Progenitor cell of endocrine pancreas (in vitro differentiated cells): Measurements from ENCODE around the gene COG2. TPM values are rescaled to one million over a fixed set of nuclear protein-coding genes. Genes with fewer than 3 reads are reported as not detected.
"Not testable (repeated sequence)": the region's sequence is repeated elsewhere in the genome, so short reads cannot be mapped to it uniquely, and the experiment has no call there.

Experiments
- DNase-seq: peaks from one replicate; pipeline ENCODE4 v3.0.0; 2021; ENCODE audit warnings: low spot score; ENCODE audit not compliant: unreplicated experiment
- H3K27ac Mint-ChIP-seq: 2 replicates; pipeline ENCODE4 v1.8.0; 2021; ENCODE audit warnings: mild to moderate bottlenecking, moderate library complexity, mixed read lengths
- H3K27me3 Mint-ChIP-seq: 2 replicates; pipeline ENCODE4 v1.8.0; 2021; ENCODE audit warnings: mixed read lengths
- H3K36me3 Mint-ChIP-seq: 2 replicates; pipeline ENCODE4 v1.8.0; 2022; ENCODE audit warnings: mixed read lengths; ENCODE audit not compliant: insufficient read depth
- H3K4me1 Mint-ChIP-seq: 2 replicates; pipeline ENCODE4 v1.8.0; 2021; ENCODE audit warnings: low read depth, mixed read lengths
- H3K4me3 Mint-ChIP-seq: 2 replicates; pipeline ENCODE4 v1.8.0; 2021; ENCODE audit warnings: low read depth, mild to moderate bottlenecking, moderate library complexity, mixed read lengths
- H3K9me3 Mint-ChIP-seq: 2 replicates; pipeline ENCODE4 v1.8.0; 2021; ENCODE audit warnings: low read depth, mixed read lengths
- CTCF ChIP-seq: fragments of 200-600 bp; sonication (generic); IDR thresholded peaks from one replicate; pipeline ENCODE4 v1.5.0; 2021; ENCODE audit warnings: antibody characterized with exemption, mild to moderate bottlenecking; ENCODE audit not compliant: unreplicated experiment
- total RNA-seq: library from RNA; stranded (reverse); gene quantifications from 2 replicates; pipeline ENCODE4 v1.2.1, GENCODE V29; 2021

COG2 gene
- total RNA-seq, 1 donor from 2014 or later, result 45.2 TPM

- H3K9me3 Mint-ChIP-seq, result no peaks in the 10 kb centered on the region
- no peak overlapping the region for H3K4me3 Mint-ChIP-seq
- H3K27me3 Mint-ChIP-seq, result no peaks in the 10 kb centered on the region
- H3K27ac Mint-ChIP-seq, result no peak overlapping the region
- peaks cover 9% of the 10 kb centered on the region for H3K36me3 Mint-ChIP-seq
- no peaks in the 10 kb centered on the region for H3K4me1 Mint-ChIP-seq
- no peak for TF ChIP-seq CTCF
- no peak for DNase-seq
These were observed 54.6 kb downstream of the COG2 start for GRCh38 chr1:230696722-230697437.

GRCh38 chr1:230698130-230698529, 55.8 kb downstream of the COG2 start:
- H3K27ac Mint-ChIP-seq, result peak overlapping the region; percentile 15

GRCh38 chr1:230698964-230699363, 56.7 kb downstream of the COG2 start:
- H3K36me3 Mint-ChIP-seq, H3K27ac Mint-ChIP-seq, H3K9me3 Mint-ChIP-seq, H3K4me3 Mint-ChIP-seq, H3K27me3 Mint-ChIP-seq, DNase-seq: not testable (repeated sequence)
- H3K4me1 Mint-ChIP-seq, result peaks cover 10% of the 10 kb centered on the region

More at GRCh38 chr1:230698130-230698529, 55.8 kb downstream of the COG2 start:
- no peak for DNase-seq
- peaks cover 2% of the 10 kb centered on the region for H3K36me3 Mint-ChIP-seq
- H3K27me3 Mint-ChIP-seq, result no peaks in the 10 kb centered on the region
- peak; percentile 10 for TF ChIP-seq CTCF
- H3K9me3 Mint-ChIP-seq, result no peaks in the 10 kb centered on the region
- H3K4me1 Mint-ChIP-seq, result peaks cover 10% of the 10 kb centered on the region
- H3K4me3 Mint-ChIP-seq, result no peak overlapping the region

GRCh38 chr1:230699716-230700115, 57.4 kb downstream of the COG2 start:
- Mint-ChIP-seq H3K36me3 (peaks cover 2% of the 10 kb centered on the region), H3K9me3 (no peaks in the 10 kb centered on the region)
- no peak for TF ChIP-seq CTCF

GRCh38 chr1:230700132-230700531, 57.9 kb downstream of the COG2 start:
- DNase-seq, result no peak
- H3K27ac Mint-ChIP-seq, result no peak overlapping the region
- no peaks in the 10 kb centered on the region for H3K27me3 Mint-ChIP-seq

More at GRCh38 chr1:230699716-230700115, 57.4 kb downstream of the COG2 start:
- no peak overlapping the region for H3K27ac Mint-ChIP-seq
- peaks cover 10% of the 10 kb centered on the region for H3K4me1 Mint-ChIP-seq
- H3K27me3 Mint-ChIP-seq, result no peaks in the 10 kb centered on the region
- no peak for DNase-seq
- H3K4me3 Mint-ChIP-seq, result no peak overlapping the region

More at GRCh38 chr1:230700132-230700531, 57.9 kb downstream of the COG2 start:
- H3K4me3 Mint-ChIP-seq, result no peak overlapping the region
- H3K36me3 Mint-ChIP-seq, result peaks cover 2% of the 10 kb centered on the region
- H3K9me3 Mint-ChIP-seq, result no peaks in the 10 kb centered on the region
- TF ChIP-seq CTCF, result no peak
- H3K4me1 Mint-ChIP-seq, result peaks cover 10% of the 10 kb centered on the region
